NCI-H1417 (cell line): Measurements from ENCODE around the gene TM2D3.
A peak's percentile ranks its signal among the peaks of the same experiment; 100 is the strongest.

Source experiments
- DNase-seq, 3 experiments: peaks; one replicate each; lab custom pipeline; 2025; lab: John Stamatoyannopoulos, UW

Gene TM2D3

DNA sequence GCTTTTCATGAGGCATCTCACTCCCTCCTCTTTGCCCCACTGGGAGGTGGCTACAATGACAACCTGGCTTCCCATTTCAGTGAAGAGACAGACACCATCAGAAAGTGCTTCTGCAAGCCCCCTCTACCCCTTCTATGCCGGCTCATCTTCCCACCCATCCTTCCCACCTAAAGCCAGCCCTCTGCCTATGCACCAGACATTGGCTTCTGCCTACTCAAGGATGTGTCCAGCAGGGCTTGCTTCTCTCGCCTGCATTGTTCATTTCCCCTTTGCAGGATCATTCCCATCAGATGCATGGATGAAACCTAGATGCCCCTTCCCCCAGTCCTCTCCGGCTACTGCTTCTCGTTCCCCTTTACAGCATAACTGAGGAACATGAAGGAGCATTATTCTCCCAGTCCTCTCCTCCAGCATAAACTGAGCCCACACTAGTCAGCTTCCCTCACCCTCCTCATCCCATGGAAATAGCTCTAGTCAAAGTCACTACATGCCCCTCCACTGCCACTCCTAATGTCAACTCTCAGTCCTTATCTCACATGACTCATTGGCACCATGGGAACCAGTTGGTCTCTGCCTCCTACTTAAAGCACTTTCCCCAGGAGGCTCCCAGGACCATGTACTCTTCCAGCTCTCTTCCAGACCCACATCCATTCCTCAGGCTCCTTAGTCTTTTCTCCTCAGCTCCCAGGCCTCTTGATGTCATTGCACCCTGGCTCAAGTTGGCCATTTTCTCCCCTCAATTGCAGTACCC is 47.9 kb downstream of the TM2D3 start:
- no peak for DNase-seq

DNA sequence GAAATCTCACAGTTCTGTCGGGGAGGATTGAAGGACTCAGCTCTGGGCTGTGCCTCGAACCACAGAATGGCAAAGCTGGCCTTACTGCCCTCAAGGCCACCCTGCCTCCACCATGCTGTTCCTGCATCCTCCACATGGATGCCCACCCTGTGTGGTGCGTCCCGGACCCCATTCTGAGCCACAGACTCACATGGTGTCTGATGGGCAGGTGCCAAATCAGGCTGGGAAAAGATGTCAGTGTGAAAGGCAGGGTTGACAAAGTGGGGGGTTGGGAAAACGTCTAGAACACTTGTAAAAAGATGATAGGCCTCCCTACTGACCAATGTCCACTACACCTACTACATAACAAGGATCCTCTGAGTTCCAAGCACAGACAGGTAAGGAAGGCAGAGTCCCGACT is 49.4 kb downstream of the TM2D3 start:
- DNase-seq = no peak

DNA sequence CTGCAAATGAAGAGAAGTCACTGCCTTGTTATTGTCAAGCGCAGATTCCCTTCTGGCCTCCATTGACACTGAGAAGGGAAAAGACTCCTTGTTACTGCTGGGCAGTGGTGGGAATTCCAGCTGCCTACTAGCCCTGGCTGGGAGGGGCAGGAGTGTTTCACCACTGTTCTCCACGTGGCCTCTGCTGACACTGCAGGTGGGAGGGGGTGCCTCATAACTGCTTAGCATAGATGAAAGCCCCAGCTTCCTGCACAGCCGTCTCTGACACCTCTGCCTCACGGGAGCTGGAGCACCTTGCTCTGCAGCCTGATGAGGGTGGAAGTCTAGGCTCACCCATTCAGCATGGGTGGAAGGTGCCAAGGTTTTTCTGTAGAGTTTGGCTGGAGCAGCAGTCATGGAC is 52.1 kb downstream of the TM2D3 start:
- peak in 2 of 3 experiments; percentile 26 to 33 for DNase-seq

DNA sequence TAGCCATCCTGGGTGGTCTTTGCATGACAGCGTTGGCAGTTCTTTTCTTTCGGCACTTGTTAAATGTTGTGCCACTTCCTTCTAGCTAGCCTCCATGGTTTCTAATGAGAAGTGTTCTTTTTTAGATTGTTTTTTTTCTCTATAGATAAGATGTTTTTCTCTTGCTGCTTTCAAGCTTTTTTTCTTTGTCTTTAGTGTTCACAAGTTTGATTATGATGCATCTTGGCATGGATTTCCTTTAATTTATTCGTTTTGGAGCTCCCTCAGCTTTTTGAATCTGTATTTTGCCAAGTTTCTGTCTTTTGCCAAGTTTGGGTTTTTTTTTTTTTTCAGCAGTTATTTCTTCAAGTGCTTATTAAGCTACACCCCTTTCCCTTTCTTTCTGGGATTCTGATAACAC is 53.1 kb downstream of the TM2D3 start:
- DNase-seq = no peak

DNA sequence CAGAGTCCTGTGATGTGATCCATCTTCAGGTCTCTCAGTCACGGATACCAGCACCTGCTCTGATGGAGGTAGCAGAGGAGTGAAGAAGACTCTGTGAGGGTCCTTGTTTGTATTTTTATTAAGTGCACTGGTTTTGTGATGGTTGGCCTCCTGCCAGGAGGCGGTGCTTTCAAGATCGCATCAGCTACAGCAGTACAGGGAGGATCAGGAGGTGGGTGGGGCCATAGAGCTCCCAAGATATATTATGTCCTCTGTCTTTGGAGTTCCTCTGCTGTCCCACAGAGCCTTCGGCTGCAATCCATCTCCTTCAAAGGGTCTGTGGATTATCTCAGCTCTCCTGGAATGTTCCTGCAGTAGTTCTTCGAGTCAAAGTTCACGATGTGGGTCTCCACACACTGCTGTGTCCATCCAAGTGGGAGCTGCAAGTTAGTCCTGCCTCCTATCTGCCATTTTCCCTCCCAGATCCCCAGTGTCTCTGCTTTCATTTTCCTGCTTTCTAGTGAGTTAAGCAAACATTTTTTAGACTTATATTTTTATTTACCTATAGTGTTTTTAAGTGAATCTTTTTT is 54.7 kb downstream of the TM2D3 start:
- DNase-seq = peak in 1 of 3 experiments; percentile 24

DNA sequence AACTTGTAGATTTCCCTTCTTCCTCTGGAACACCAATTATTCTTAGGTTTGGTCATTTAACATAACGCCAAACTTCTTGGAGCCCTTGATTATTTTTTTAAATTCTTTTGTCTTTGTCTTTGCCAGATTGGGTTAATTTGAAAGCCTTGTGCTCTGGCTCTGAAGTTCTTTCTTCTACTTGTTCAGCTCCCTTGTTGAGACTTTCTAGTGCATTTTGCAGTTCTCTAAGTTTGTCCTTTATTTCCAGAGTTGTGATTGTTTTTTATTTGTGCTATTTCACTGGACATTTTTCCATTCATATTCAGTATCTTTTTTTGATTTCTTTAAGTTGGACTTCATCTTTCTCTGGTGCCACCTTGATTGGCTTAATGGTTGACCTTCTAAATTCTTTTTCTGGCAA is 55.5 kb downstream of the TM2D3 start:
- DNase-seq = no peak
